ENCODE data around the gene TIMM13.

The TIMM13 gene

GRCh38 chr19:2454962-2455850 is 27.8 kb upstream of the TIMM13 start:
- DNase-seq, result no peak

GRCh38 chr19:2454199-2454961 is 27.0 kb upstream of the TIMM13 start:
- DNase-seq, result no peak

- no peak for DNase-seq
These were observed 26.1 kb upstream of the TIMM13 start for GRCh38 chr19:2453431-2454025.

- DNase-seq, result no peak
These were observed 24.4 kb upstream of the TIMM13 start for GRCh38 chr19:2451741-2452140.

GRCh38 chr19:2451138-2451537 is 23.8 kb upstream of the TIMM13 start:
- no peak for DNase-seq

GRCh38 chr19:2449019-2449418 is 21.6 kb upstream of the TIMM13 start:
- DNase-seq, result no peak

GRCh38 chr19:2446381-2446780 is 19.0 kb upstream of the TIMM13 start:
- DNase-seq, result peak; percentile 85

GRCh38 chr19:2444251-2445002 is 17.0 kb upstream of the TIMM13 start:
- no peak for DNase-seq

GRCh38 chr19:2443785-2444182 is 16.4 kb upstream of the TIMM13 start:
- no peak for DNase-seq

GRCh38 chr19:2443116-2443784 is 15.9 kb upstream of the TIMM13 start:
- no peak for DNase-seq

- no peak for DNase-seq
These were observed 13.8 kb upstream of the TIMM13 start for GRCh38 chr19:2441096-2441752.

- no peak for DNase-seq
These were observed 13.1 kb upstream of the TIMM13 start for GRCh38 chr19:2440515-2440914.

GRCh38 chr19:2438178-2438577 is 10.8 kb upstream of the TIMM13 start:
- DNase-seq, result no peak

GRCh38 chr19:2436926-2437325 is 9.5 kb upstream of the TIMM13 start:
- DNase-seq, result no peak

- DNase-seq, result no peak
These were observed 9.0 kb upstream of the TIMM13 start for GRCh38 chr19:2436384-2436783.

- no peak for DNase-seq
These were observed 7.4 kb upstream of the TIMM13 start for GRCh38 chr19:2434721-2435265.

GRCh38 chr19:2434267-2434666 is 6.9 kb upstream of the TIMM13 start:
- DNase-seq, result no peak

GRCh38 chr19:2433854-2434253 is 6.5 kb upstream of the TIMM13 start:
- no peak for DNase-seq

- DNase-seq, result no peak
These were observed 4.9 kb upstream of the TIMM13 start for GRCh38 chr19:2432131-2432848.

GRCh38 chr19:2431318-2432055 is 4.1 kb upstream of the TIMM13 start:
- DNase-seq, result no peak
